ENCODE results near the gene CA10.

GRCh38 chr17:51833620-51834019, 324.9 kb downstream of the CA10 start:
- TF ChIP-seq CTCF (conservative IDR thresholded peaks at IDR 0.05; ENCODE audit: low read depth, low read length) (no peak), POLR2A (IDR thresholded peaks at IDR 0.05; ENCODE audit: low read depth, low read length) (no peak), RAD21 (IDR thresholded peaks at IDR 0.05; ENCODE audit: low read length) (no peak)
